C4-2B (cell line): ENCODE measurements around the gene TXNIP.

Source experiments
- CTCF ChIP-seq: fragments of 450-650 bp; conservative IDR thresholded peaks from 2 replicates; pipeline ENCODE4 v1.5.1; 2017; ENCODE audit warnings: mild to moderate bottlenecking
- ZFX ChIP-seq: fragments of 450-650 bp; IDR thresholded peaks from 2 replicates; pipeline ENCODE4 v1.6.1; 2017

DNA sequence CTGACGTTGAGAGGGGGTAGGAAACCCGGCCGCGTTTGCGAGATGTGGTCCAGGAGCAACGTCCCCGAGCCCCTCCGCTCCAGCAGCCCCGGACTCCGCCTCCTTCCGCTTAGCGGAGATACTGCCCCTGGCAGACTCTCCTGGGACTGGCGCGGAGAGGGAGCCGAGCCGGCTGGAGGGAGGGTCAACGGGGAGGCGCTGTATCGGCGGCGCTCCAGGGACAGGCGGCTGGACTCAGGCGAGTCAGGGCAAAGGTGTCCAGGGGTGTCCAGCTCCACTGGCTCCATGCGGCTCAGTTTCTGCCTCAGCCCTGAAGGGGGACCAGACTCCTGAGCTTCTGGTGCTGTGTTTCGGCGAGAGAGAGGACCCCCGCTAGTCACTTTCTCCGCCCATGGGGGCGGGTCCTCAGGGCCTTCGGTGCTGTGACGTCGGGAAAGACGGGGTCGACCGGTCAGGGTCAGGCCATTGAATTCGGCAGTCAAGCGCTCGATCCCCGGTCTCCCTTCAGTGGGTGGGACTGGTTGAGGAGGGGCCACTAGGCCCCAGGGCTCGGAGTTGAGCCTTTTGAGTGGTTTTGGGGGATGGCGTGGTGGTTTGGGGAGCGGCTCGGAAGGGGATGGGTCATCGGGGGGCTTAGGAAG is 35.8 kb downstream of the TXNIP start:
- no peak for TF ChIP-seq CTCF
- no peak for TF ChIP-seq ZFX
